H1 (cell line): ENCODE data around the gene TLE1. TPM values are rescaled to one million over a fixed set of nuclear protein-coding genes. Genes with fewer than 3 reads are reported as not detected.

ENCODE experiments used
- CTCF ChIA-PET: fragments of 300-600 bp; sonication (Branson Sonifier 250); formaldehyde crosslinking; loops from one replicate; lab custom pipeline; 2021; ENCODE audit not compliant: partially characterized antibody; lab: Charles Lee
- POLR2A ChIA-PET: fragments of 300-600 bp; sonication (Branson Sonifier 250); formaldehyde crosslinking; loops from one replicate; lab custom pipeline; 2021; ENCODE audit warnings: inconsistent platforms; ENCODE audit not compliant: partially characterized antibody; lab: Charles Lee
- DNase-seq, 2 experiments: peaks; one replicate each; pipeline versions ENCODE4 v3.0.0 to v3.0.0-alpha.2; 2010 to 2022; ENCODE audit warnings: low spot score in 2 of 2, low read depth in 1 of 2, mixed read lengths in 1 of 2
- FAIRE-seq: peaks from 2 replicates; lab custom pipeline; 2011; peaks lifted over from hg19 to GRCh38; lab: Jason Lieb, UNC
- H2AFZ ChIP-seq: 2 replicates; pipeline ENCODE4 v1.8.1; 2012; ENCODE audit warnings: low read length, inconsistent platforms
- H2AK5ac ChIP-seq: 2 replicates; pipeline ENCODE4 v1.6.1; 2013; ENCODE audit warnings: low read depth, low read length
- H2BK120ac ChIP-seq: replicated peaks from 2 replicates; pipeline ENCODE3; 2013; ENCODE audit warnings: low read depth, low read length, inconsistent platforms
- H2BK12ac ChIP-seq: 2 replicates; pipeline ENCODE4 v1.6.1; 2013; ENCODE audit warnings: low read depth, low read length
- H2BK15ac ChIP-seq: 2 replicates; pipeline ENCODE4 v1.6.1; 2013; ENCODE audit warnings: low read length
- H2BK20ac ChIP-seq: 2 replicates; pipeline ENCODE4 v1.6.1; 2013; ENCODE audit warnings: low read length
- H2BK5ac ChIP-seq: 2 replicates; pipeline ENCODE4 v1.6.1; 2013; ENCODE audit warnings: low read depth, low read length
- H3K14ac ChIP-seq: 2 replicates; pipeline ENCODE4 v1.6.1; 2013; ENCODE audit warnings: inconsistent platforms; ENCODE audit not compliant: insufficient read length
- H3K18ac ChIP-seq: 2 replicates; pipeline ENCODE4 v1.6.1; 2013; ENCODE audit warnings: low read length; ENCODE audit errors: extremely low read depth
- H3K23ac ChIP-seq: 2 replicates; pipeline ENCODE4 v1.6.1; 2013; ENCODE audit warnings: inconsistent platforms; ENCODE audit not compliant: insufficient read length
- H3K23me2 ChIP-seq: 2 replicates; pipeline ENCODE4 v1.6.1; 2013; ENCODE audit warnings: low read depth, low read length
- H3K27ac ChIP-seq: 2 replicates; pipeline ENCODE4 v1.6.1; 2011; ENCODE audit warnings: low read depth, low read length, inconsistent platforms
- H3K27me3 ChIP-seq, 4 experiments: replicated peaks in 1 of 4; 1 replicate in 1 of 4; 2 replicates in 3 of 4; pipeline versions ENCODE4 v1.6.1 to v1.8.1; 2011 to 2013; ENCODE audit warnings: low read length in 3 of 4, mild to moderate bottlenecking in 3 of 4, inconsistent platforms in 2 of 4, mixed read lengths in 2 of 4, moderate library complexity in 1 of 4; ENCODE audit not compliant: control insufficient read depth in 3 of 4, insufficient read depth in 3 of 4; ENCODE audit errors: extremely low read depth in 1 of 4
- H3K36me3 ChIP-seq, 4 experiments: 2 replicates each; pipeline versions ENCODE4 v1.6.1 to v1.8.1; 2011 to 2013; ENCODE audit warnings: mild to moderate bottlenecking in 4 of 4, low read length in 3 of 4, moderate library complexity in 2 of 4, control low read depth in 1 of 4, inconsistent platforms in 1 of 4; ENCODE audit not compliant: insufficient read depth in 4 of 4, control insufficient read depth in 2 of 4
- H3K4ac ChIP-seq: replicated peaks from 2 replicates; pipeline ENCODE3; 2013; ENCODE audit warnings: low read length, low read depth, mixed read lengths, inconsistent platforms; ENCODE audit not compliant: insufficient read length
- H3K4me1 ChIP-seq, 4 experiments: replicated peaks in 1 of 4; 1 replicate in 1 of 4; 2 replicates in 3 of 4; pipeline versions ENCODE4 v1.6.1 to v1.8.1; 2011 to 2013; ENCODE audit warnings: low read length in 3 of 4, inconsistent platforms in 2 of 4, mixed read lengths in 1 of 4; ENCODE audit not compliant: insufficient read depth in 4 of 4, control insufficient read depth in 3 of 4
- H3K4me2 ChIP-seq, 2 experiments: 2 replicates each; pipeline versions ENCODE4 v1.6.1 to v1.8.1; 2011 to 2013; ENCODE audit warnings: low read depth in 2 of 2, low read length in 2 of 2, control low read depth in 1 of 2, inconsistent platforms in 1 of 2, mild to moderate bottlenecking in 1 of 2; ENCODE audit not compliant: insufficient read depth in 1 of 2
- H3K4me3 ChIP-seq, 4 experiments: fragments of 200-600, 300-600 bp in 1 of 4; sonication (generic), shearing (Covaris generic), sonication (Bioruptor Twin) in 1 of 4; 2 replicates each; pipeline versions ENCODE4 v1.5.1 to v1.8.1; 2011 to 2016; ENCODE audit warnings: low read length in 4 of 4, low read depth in 3 of 4, control low read depth in 2 of 4, inconsistent platforms in 2 of 4, mild to moderate bottlenecking in 2 of 4, mixed read lengths in 1 of 4, moderate library complexity in 1 of 4; ENCODE audit not compliant: insufficient read depth in 2 of 4; ENCODE audit errors: extremely low read depth in 1 of 4
- H3K56ac ChIP-seq: replicated peaks from 2 replicates; pipeline ENCODE3; 2013; ENCODE audit warnings: low read depth, mild to moderate bottlenecking, mixed read lengths, low read length, inconsistent platforms; ENCODE audit not compliant: insufficient read length
- H3K79me1 ChIP-seq: 2 replicates; pipeline ENCODE4 v1.6.1; 2013; ENCODE audit warnings: low read depth, low read length, control low read depth
- H3K79me2 ChIP-seq, 2 experiments: 2 replicates each; pipeline versions ENCODE4 v1.6.1 to v1.8.1; 2012 to 2013; ENCODE audit warnings: low read length in 2 of 2, mild to moderate bottlenecking in 2 of 2, inconsistent platforms in 1 of 2; ENCODE audit not compliant: insufficient read depth in 2 of 2, control insufficient read depth in 1 of 2
- H3K9ac ChIP-seq, 4 experiments: replicated peaks in 1 of 4; 1 replicate in 1 of 4; 2 replicates in 3 of 4; pipeline versions ENCODE4 v1.6.1 to v1.8.1; 2011 to 2013; ENCODE audit warnings: low read depth in 3 of 4, low read length in 3 of 4, control low read depth in 2 of 4, mild to moderate bottlenecking in 2 of 4, moderate library complexity in 2 of 4, inconsistent platforms in 1 of 4; ENCODE audit errors: extremely low read depth in 1 of 4
- H3K9me3 ChIP-seq, 2 experiments: 2 replicates each; pipeline versions ENCODE4 v1.6.1 to v1.8.1; 2012 to 2013; ENCODE audit warnings: mild to moderate bottlenecking in 2 of 2, moderate library complexity in 2 of 2, control low read depth in 1 of 2, inconsistent platforms in 1 of 2, low read depth in 1 of 2, low read length in 1 of 2, mixed read lengths in 1 of 2; ENCODE audit not compliant: insufficient read depth in 2 of 2
- H4K20me1 ChIP-seq, 2 experiments: replicated peaks in 1 of 2; 2 replicates each; pipeline versions ENCODE3 to v1.8.1; 2011 to 2013; ENCODE audit warnings: inconsistent platforms in 2 of 2, low read length in 2 of 2, mild to moderate bottlenecking in 1 of 2; ENCODE audit not compliant: insufficient read depth in 2 of 2, control insufficient read depth in 1 of 2
- H4K5ac ChIP-seq: 2 replicates; pipeline ENCODE4 v1.6.1; 2013; ENCODE audit warnings: low read length, low read depth, mixed read lengths, inconsistent platforms; ENCODE audit not compliant: insufficient read length
- H4K8ac ChIP-seq: 2 replicates; pipeline ENCODE4 v1.8.0; 2013; ENCODE audit warnings: mild to moderate bottlenecking, moderate library complexity, low read length, inconsistent platforms; ENCODE audit not compliant: insufficient read depth; ENCODE audit errors: extremely low read depth
- H4K91ac ChIP-seq: replicated peaks from 2 replicates; pipeline ENCODE3; 2013; ENCODE audit warnings: low read length, mixed read lengths, inconsistent platforms; ENCODE audit not compliant: insufficient read length
- POU5F1 ChIP-seq: IDR thresholded peaks from 2 replicates; pipeline ENCODE4 v1.6.1; 2011; ENCODE audit warnings: low read depth, mild to moderate bottlenecking, low read length, moderate library complexity
- SP1 ChIP-seq: IDR thresholded peaks from 2 replicates; pipeline ENCODE4 v1.6.1; 2011; ENCODE audit warnings: low read depth, low read length
- YY1 ChIP-seq: IDR thresholded peaks from 2 replicates; pipeline ENCODE4 v1.6.1; 2011; ENCODE audit warnings: low read depth, mild to moderate bottlenecking, low read length
- WGBS, 2 experiments: shearing (Covaris generic) in 1 of 2; methylation state at CpG; one replicate each; pipeline versions ENCODE4 v1.1.6 to v1.1.7; 2013 to 2015; ENCODE audit warnings: low lambda C conversion rate in 2 of 2, mixed read lengths in 2 of 2, inconsistent platforms in 1 of 2, low coverage in 1 of 2, missing lambda C conversion rate in 1 of 2; ENCODE audit not compliant: insufficient replicate concordance in 2 of 2, insufficient coverage in 1 of 2, insufficient read length in 1 of 2; ENCODE audit errors: extremely low coverage in 1 of 2, missing lambda C conversion rate in 1 of 2; 5-methylcytosine and 5-hydroxymethylcytosine counted together
- polyA plus RNA-seq, 7 experiments: library from polyadenylated mRNA; depleted of rRNA in 3 of 7; stranded (reverse) in 5 of 7; unstranded in 2 of 7; fragments of >200 nt in 5 of 7; fragments of 200-250 nt in 2 of 7; gene quantifications; 1 replicate in 5 of 7; 2 replicates in 1 of 7; 4 replicates in 1 of 7; pipeline versions ENCODE4 v1.2.1 to v1.2.3, GENCODE V29; 2011 to 2013; ENCODE audit warnings: missing spikeins in 2 of 7, mixed read lengths in 2 of 7
- total RNA-seq: library from RNA; stranded (reverse); fragmentation: NEBNext Ultra II Directional; extraction: Animal tissue kit (Norgen Biotek cat#: 25700); gene quantifications from 2 replicates; pipeline ENCODE4 v1.2.1, GENCODE V29; 2021
- TF ChIP-seq, protein P1 (sequence below): IDR thresholded peaks from 2 replicates; pipeline ENCODE4 v1.6.1; 2011; ENCODE audit warnings: low read depth, mild to moderate bottlenecking, low read length; ENCODE audit not compliant: insufficient read depth

TLE1 gene
- total and polyA plus RNA-seq, 2 of the 8 experiments (the other 6 are each of a cell fraction or from before 2014, with no cell fraction given), result 81.8 to 91.6 TPM

DNA sequence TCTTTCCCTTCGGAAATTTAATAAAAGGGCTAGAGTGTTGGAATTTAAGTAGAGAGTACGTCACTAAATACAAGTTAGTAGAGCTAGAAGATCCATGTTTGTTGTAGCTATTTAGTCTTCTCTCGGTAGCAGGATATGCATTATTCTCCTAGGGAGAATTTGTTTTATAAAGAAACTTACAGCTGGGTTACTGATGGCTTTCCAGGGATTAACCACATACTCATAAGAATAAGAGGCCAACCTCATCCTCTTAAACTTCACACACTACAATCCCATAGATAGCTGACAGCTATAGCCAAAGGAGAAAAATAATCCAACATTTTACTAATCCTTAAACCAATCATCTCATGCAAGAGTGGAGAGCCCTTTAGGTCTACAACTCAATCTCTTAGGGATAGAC is 43.0 kb downstream of the TLE1 start:
- Histone ChIP-seq H3K23ac (no peak overlapping the region), H3K27me3 (no peaks in the 10 kb centered on the region), H2BK15ac (no peak overlapping the region), H2BK20ac (no peak overlapping the region), H3K14ac (no peak overlapping the region), H3K4me2 (peak overlapping the region; percentile 33 to 40; a peak in 2 of 4 replicates), H2BK12ac (no peak overlapping the region), H4K5ac (no peak overlapping the region), H3K18ac (no peak overlapping the region), H2BK120ac (no peak overlapping the region), H3K4ac (no peak overlapping the region), H4K91ac (no peak overlapping the region), H4K8ac (no peak overlapping the region), H2AFZ (no peak overlapping the region), H2BK5ac (no peak overlapping the region), H4K20me1 (peaks cover 3 to 15% of the 10 kb centered on the region in 2 experiments), H3K79me1 (no peaks in the 10 kb centered on the region; the same call in 1 of the 2 replicates), H3K36me3 (peaks cover 8 to 11% (median 8%) of the 10 kb centered on the region in 4 experiments), H3K27ac (no peak overlapping the region), H3K4me1 (peaks cover 2 to 16% (median 12%) of the 10 kb centered on the region in 4 experiments; a peak in 6 of 7 replicates), H2AK5ac (no peak overlapping the region), H3K9ac (no peak overlapping the region), H3K23me2 (no peaks in the 10 kb centered on the region), H3K79me2 (peaks cover 6 to 92% of the 10 kb centered on the region in 2 experiments; a peak in 3 of 4 replicates), H3K56ac (no peak overlapping the region), H3K4me3 (peak overlapping the region in 1 of 4 experiments; percentile 33; a peak in 1 of 8 replicates), H3K9me3 (no peaks in the 10 kb centered on the region)
- 21% methylated on average over 3 of the region's 3 CpGs; no CpG with 5 or more reads in 1 of the 2 experiments for WGBS, 2 experiments
- ChIA-PET POLR2A (interaction anchor here (0.8 kb wide), 1 partner anchor 19 kb away, joined by 3 read pairs; no protein-coding TSS in a partner anchor), CTCF (interaction anchor here (0.5 to 1.4 kb wide), 2 partner anchors 29 to 37 kb away, joined by 3 read pairs; no protein-coding TSS in a partner anchor)
- FAIRE-seq (no peak), DNase-seq (no peak)
- TF ChIP-seq YY1, result no peak
- TF ChIP-seq, protein P1, sequence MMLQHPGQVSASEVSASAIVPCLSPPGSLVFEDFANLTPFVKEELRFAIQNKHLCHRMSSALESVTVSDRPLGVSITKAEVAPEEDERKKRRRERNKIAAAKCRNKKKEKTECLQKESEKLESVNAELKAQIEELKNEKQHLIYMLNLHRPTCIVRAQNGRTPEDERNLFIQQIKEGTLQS, result no peak
- 0 out of 2 replicates have a peak, but pooled peaks have one; percentile 39 for TF ChIP-seq SP1
- peak; percentile 48; the same call in 1 of the 2 replicates for TF ChIP-seq POU5F1
